ENCODE results near the gene GLT8D2.
A peak's percentile ranks its signal among the peaks of the same experiment; 100 is the strongest.

The GLT8D2 gene

GRCh38 chr12:103998976-103999375 lies 51.0 kb downstream of the GLT8D2 start:
- DNase-seq (ENCODE audit: low spot score): no peak

- no peak for DNase-seq (ENCODE audit: low spot score)
Observed at GRCh38 chr12:103997286-103997900, 52.6 kb downstream of the GLT8D2 start.

- no peak for DNase-seq (ENCODE audit: low spot score)
Observed at GRCh38 chr12:103996595-103996994, 53.4 kb downstream of the GLT8D2 start.

GRCh38 chr12:103994235-103994634 lies 55.8 kb downstream of the GLT8D2 start:
- no peak for DNase-seq (ENCODE audit: low spot score)

GRCh38 chr12:103986829-103987228 lies 63.2 kb downstream of the GLT8D2 start:
- DNase-seq (ENCODE audit: low spot score): no peak

GRCh38 chr12:103978384-103978982 lies 71.5 kb downstream of the GLT8D2 start:
- DNase-seq (ENCODE audit: low spot score): no peak

GRCh38 chr12:103975368-103975767 lies 74.6 kb downstream of the GLT8D2 start:
- no peak for DNase-seq (ENCODE audit: low spot score)

GRCh38 chr12:103973909-103974308 lies 76.1 kb downstream of the GLT8D2 start:
- DNase-seq (ENCODE audit: low spot score): no peak

- DNase-seq (ENCODE audit: low spot score): no peak
Observed at GRCh38 chr12:103969391-103969790, 80.6 kb downstream of the GLT8D2 start.

GRCh38 chr12:103966736-103967135 lies 83.3 kb downstream of the GLT8D2 start:
- no peak for DNase-seq (ENCODE audit: low spot score)

- peak; percentile 98 for DNase-seq (ENCODE audit: low spot score)
Observed at GRCh38 chr12:103965590-103966504, 84.1 kb downstream of the GLT8D2 start, which contains the start of gene TDG. Gene TDG, plus strand, starts transcription at chr12:103965872. Its CDS starts 166 bp downstream, at chr12:103966038.

GRCh38 chr12:103965255-103965589 lies 84.8 kb downstream of the GLT8D2 start:
- no peak for DNase-seq (ENCODE audit: low spot score)

GRCh38 chr12:103964805-103965204 lies 85.2 kb downstream of the GLT8D2 start:
- no peak for DNase-seq (ENCODE audit: low spot score)

- DNase-seq (ENCODE audit: low spot score): no peak
Observed at GRCh38 chr12:103962493-103962892, 87.5 kb downstream of the GLT8D2 start.

GRCh38 chr12:103960616-103961227 lies 89.3 kb downstream of the GLT8D2 start:
- no peak for DNase-seq (ENCODE audit: low spot score)

GRCh38 chr12:103958621-103959020 lies 91.4 kb downstream of the GLT8D2 start:
- DNase-seq (ENCODE audit: low spot score): no peak

- DNase-seq (ENCODE audit: low spot score): no peak
Observed at GRCh38 chr12:103957865-103958388, 92.1 kb downstream of the GLT8D2 start.

- DNase-seq (ENCODE audit: low spot score): no peak
Observed at GRCh38 chr12:103956509-103957027, 93.4 kb downstream of the GLT8D2 start.

- DNase-seq (ENCODE audit: low spot score): no peak
Observed at GRCh38 chr12:103955811-103956508, 94.0 kb downstream of the GLT8D2 start.

- no peak for DNase-seq (ENCODE audit: low spot score)
Observed at GRCh38 chr12:103952497-103952896, 97.5 kb downstream of the GLT8D2 start.

GRCh38 chr12:103948746-103949406 lies 101.1 kb downstream of the GLT8D2 start:
- no peak for DNase-seq (ENCODE audit: low spot score)
